ENCODE results near the gene LRRC1. TPM values are rescaled to one million over a fixed set of nuclear protein-coding genes. Genes with fewer than 3 reads are reported as not detected.

Gene LRRC1
- total and polyA plus RNA-seq, 2 of the 8 experiments (the other 6 are each of a cell fraction or from before 2014, with no cell fraction given) = 6.7 to 15.9 TPM

DNA sequence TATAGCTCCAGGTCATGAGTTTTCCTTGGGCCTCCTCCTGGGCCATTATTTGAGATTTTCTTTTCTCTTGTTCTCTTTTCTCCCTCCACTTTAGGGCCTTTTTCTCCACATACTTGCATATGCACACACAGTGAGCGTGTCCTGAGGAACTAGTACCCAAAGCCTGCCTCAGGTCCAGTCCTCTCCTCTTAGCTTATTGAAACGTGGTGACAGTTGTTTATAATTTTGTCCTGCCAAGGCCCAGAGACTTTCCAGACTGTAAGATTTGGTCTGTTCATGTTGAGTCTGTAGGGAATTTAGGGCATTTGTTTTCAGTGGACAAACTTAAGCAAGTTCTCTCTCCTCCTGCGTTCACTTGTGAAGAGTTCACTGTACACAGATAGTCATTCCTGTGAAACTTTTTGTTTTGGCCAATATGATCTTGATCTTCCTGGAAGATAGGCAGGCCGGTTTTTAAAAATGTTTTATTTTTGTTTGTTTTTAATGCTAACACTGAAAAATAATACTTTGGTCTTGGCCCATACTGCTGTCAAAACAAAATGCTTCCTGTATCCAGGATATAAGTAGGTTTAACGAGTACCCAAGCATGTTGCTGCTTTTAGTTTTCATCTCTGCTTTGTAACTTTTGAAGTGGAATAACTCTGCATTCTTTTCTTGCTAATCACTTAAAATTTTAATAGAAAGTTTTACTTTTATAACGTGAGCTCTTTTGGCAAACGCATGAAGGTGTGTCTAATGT is 20.7 kb downstream of the LRRC1 start:
- H4K8ac ChIP-seq (ENCODE audit: extremely low read depth, insufficient read depth, low read length) = no peak overlapping the region
- no peak overlapping the region for H2BK12ac ChIP-seq (ENCODE audit: low read depth, low read length)
- no peak overlapping the region for H2BK5ac ChIP-seq (ENCODE audit: low read depth, low read length)
- H3K23ac ChIP-seq (ENCODE audit: insufficient read length) = no peak overlapping the region
- no peaks in the 10 kb centered on the region for H3K9me3 ChIP-seq (ENCODE audit: insufficient read depth in 2 of 2, low read depth in 1 of 2, low read length in 1 of 2)
- H3K9ac ChIP-seq (replicated peaks in 1 of 4; ENCODE audit: extremely low read depth in 1 of 4, low read depth in 3 of 4, low read length in 3 of 4) = no peak overlapping the region
- no peak overlapping the region for H3K56ac ChIP-seq (replicated peaks; ENCODE audit: insufficient read length, low read depth, low read length)
- H3K18ac ChIP-seq (ENCODE audit: extremely low read depth, low read length) = no peak overlapping the region
- H3K27me3 ChIP-seq (replicated peaks in 1 of 4; ENCODE audit: control insufficient read depth in 3 of 4, extremely low read depth in 1 of 4, insufficient read depth in 3 of 4, low read length in 3 of 4) = no peaks in the 10 kb centered on the region
- no peaks in the 10 kb centered on the region for H3K23me2 ChIP-seq (ENCODE audit: low read depth, low read length)
- H4K5ac ChIP-seq (ENCODE audit: insufficient read length, low read depth, low read length) = no peak overlapping the region
- 82% methylated on average over 7 of the region's 7 CpGs; no CpG with 5 or more reads in 1 of the 2 experiments for WGBS, 2 experiments (ENCODE audit: extremely low coverage in 1 of 2, insufficient coverage in 1 of 2, insufficient read length in 1 of 2, insufficient replicate concordance in 2 of 2, low coverage in 1 of 2, low lambda C conversion rate in 2 of 2, missing lambda C conversion rate in 1 of 2)
- H2AFZ ChIP-seq (ENCODE audit: low read length) = no peak overlapping the region
- H2BK15ac ChIP-seq (ENCODE audit: low read length) = no peak overlapping the region
- no peak overlapping the region for H3K4me3 ChIP-seq (ENCODE audit: extremely low read depth in 1 of 4, insufficient read depth in 2 of 4, low read depth in 3 of 4, low read length in 4 of 4)
- H3K79me2 ChIP-seq (ENCODE audit: control insufficient read depth in 1 of 2, insufficient read depth in 2 of 2, low read length in 2 of 2) = peaks cover 0 to 36% of the 10 kb centered on the region in 2 experiments; a peak in 2 of 4 replicates
- no peak overlapping the region for H2AK5ac ChIP-seq (ENCODE audit: low read depth, low read length)
- TF ChIP-seq EGR1 (IDR thresholded peaks at IDR 0.05; ENCODE audit: borderline replicate concordance, low read depth, low read length) (no peak), GTF2F1 (IDR thresholded peaks at IDR 0.05; ENCODE audit: borderline replicate concordance, low read depth, low read length) (no peak), RFX5 (IDR thresholded peaks at IDR 0.05; ENCODE audit: borderline replicate concordance, low read depth, low read length) (no peak), FOSL1 (IDR thresholded peaks at IDR 0.05; ENCODE audit: insufficient read depth, low read depth, low read length) (no peak), POU5F1 (IDR thresholded peaks at IDR 0.05; ENCODE audit: low read depth, low read length) (no peak), SIRT6 (IDR thresholded peaks at IDR 0.05; ENCODE audit: low read length) (no peak), HDAC6 (IDR thresholded peaks at IDR 0.05; ENCODE audit: low read depth, low read length) (no peak), BACH1 (IDR thresholded peaks at IDR 0.05; ENCODE audit: low read length) (no peak), KDM4A (IDR thresholded peaks at IDR 0.05; ENCODE audit: low read depth, low read length, severe bottlenecking) (no peak)
- TF ChIP-seq, protein P1, sequence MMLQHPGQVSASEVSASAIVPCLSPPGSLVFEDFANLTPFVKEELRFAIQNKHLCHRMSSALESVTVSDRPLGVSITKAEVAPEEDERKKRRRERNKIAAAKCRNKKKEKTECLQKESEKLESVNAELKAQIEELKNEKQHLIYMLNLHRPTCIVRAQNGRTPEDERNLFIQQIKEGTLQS (IDR thresholded peaks at IDR 0.05; ENCODE audit: insufficient read depth, low read depth, low read length) = no peak
- DNase-seq (ENCODE audit: low read depth in 1 of 2, low spot score in 2 of 2) (no peak), FAIRE-seq (no peak)
- H3K14ac ChIP-seq (ENCODE audit: insufficient read length) = no peak overlapping the region
- no peak overlapping the region for H2BK120ac ChIP-seq (replicated peaks; ENCODE audit: low read depth, low read length)
- no peaks in the 10 kb centered on the region for H3K79me1 ChIP-seq (ENCODE audit: low read depth, low read length)
- peaks cover 2% of the 10 kb centered on the region in 2 experiments for H4K20me1 ChIP-seq (replicated peaks in 1 of 2; ENCODE audit: control insufficient read depth in 1 of 2, insufficient read depth in 2 of 2, low read length in 2 of 2)
- no peak overlapping the region for H3K4ac ChIP-seq (replicated peaks; ENCODE audit: insufficient read length, low read depth, low read length)
- CTCF ChIA-PET (ENCODE audit: partially characterized antibody) = interaction anchor here (0.8 to 1.5 kb wide), 5 partner anchors 10 to 141 kb away, joined by 3 to 4 read pairs (median 3); no protein-coding TSS in a partner anchor
- POLR2A ChIA-PET (ENCODE audit: partially characterized antibody) = interaction anchor here (1.3 kb wide), 1 partner anchor 25 kb away, joined by 3 read pairs; no protein-coding TSS in a partner anchor
- no peak overlapping the region for H4K91ac ChIP-seq (replicated peaks; ENCODE audit: insufficient read length, low read length)
- no peaks in the 10 kb centered on the region for H3K36me3 ChIP-seq (ENCODE audit: control insufficient read depth in 2 of 4, insufficient read depth in 4 of 4, low read length in 3 of 4)
- H3K4me1 ChIP-seq (replicated peaks in 1 of 4; ENCODE audit: control insufficient read depth in 3 of 4, insufficient read depth in 4 of 4, low read length in 3 of 4) = peaks cover 0 to 17% (median 8%) of the 10 kb centered on the region in 4 experiments; a peak in 4 of 7 replicates
- H3K27ac ChIP-seq (ENCODE audit: low read depth, low read length) = no peak overlapping the region
- no peak overlapping the region for H3K4me2 ChIP-seq (ENCODE audit: insufficient read depth in 1 of 2, low read depth in 2 of 2, low read length in 2 of 2)
- no peak overlapping the region for H2BK20ac ChIP-seq (ENCODE audit: low read length)
